HEK293 (cell line): ENCODE data around the gene TCF7L1.

ENCODE experiments used
- CTCF ChIA-PET: fragments of 350-600 bp; formaldehyde crosslinking; extraction: SDS; loops from one replicate; lab custom pipeline; 2021; ENCODE audit warnings: antibody characterized with exemption; lab: Yijun Ruan, JAX
- POLR2A ChIA-PET: fragments of 300-600 bp; formaldehyde crosslinking; extraction: SDS; loops from one replicate; lab custom pipeline; 2020; ENCODE audit warnings: antibody characterized with exemption, inconsistent platforms; lab: Yijun Ruan, JAX
- H3K27ac ChIP-seq: fragments of 200-500 bp; sonication (Bioruptor generic); 2 replicates; pipeline ENCODE4 v1.5.1; 2014; ENCODE audit warnings: low read depth, low read length, control low read depth, inconsistent platforms; ENCODE audit errors: extremely low read depth
- H3K36me3 ChIP-seq, 2 experiments: fragments of 200-500 bp in 1 of 2; sonication (Bioruptor generic) in 1 of 2; 1 replicate in 1 of 2; 2 replicates in 1 of 2; pipeline ENCODE4 v1.5.1; 2014 to 2017; ENCODE audit warnings: inconsistent platforms in 2 of 2, low read length in 2 of 2; ENCODE audit not compliant: control insufficient read depth in 2 of 2, insufficient read depth in 1 of 2
- H3K4me1 ChIP-seq: fragments of 200-500 bp; sonication (Bioruptor generic); 2 replicates; pipeline ENCODE4 v1.5.1; 2014; ENCODE audit warnings: mild to moderate bottlenecking, low read length, inconsistent platforms; ENCODE audit not compliant: control insufficient read depth, insufficient read depth
- H3K4me3 ChIP-seq: 2 replicates; pipeline ENCODE4 v1.5.1; 2011; ENCODE audit warnings: low read depth, mild to moderate bottlenecking, control low read depth, low read length, moderate library complexity
- H3K9me3 ChIP-seq: fragments of 200-500 bp; sonication (Bioruptor generic); 2 replicates; pipeline ENCODE4 v1.5.1; 2014; ENCODE audit warnings: low read depth, low read length, inconsistent platforms; ENCODE audit not compliant: control insufficient read depth, insufficient read depth
- GFI1B ChIP-seq: fragments of 450-650 bp; formaldehyde crosslinking; IDR thresholded peaks from 2 replicates; pipeline ENCODE4 v1.5.1; 2016; ENCODE audit warnings: missing biosample characterization, missing genetic modification characterization
- KLF16 ChIP-seq: fragments of 450-650 bp; formaldehyde crosslinking; IDR thresholded peaks from 2 replicates; pipeline ENCODE4 v1.5.1; 2017; ENCODE audit warnings: missing biosample characterization, missing genetic modification characterization
- ZBTB1 ChIP-seq: fragments of 450-650 bp; formaldehyde crosslinking; IDR thresholded peaks from 2 replicates; pipeline ENCODE4 v1.5.1; 2016; ENCODE audit warnings: missing biosample characterization, missing genetic modification characterization
- ZFHX2 ChIP-seq: fragments of 450-650 bp; formaldehyde crosslinking; conservative IDR thresholded peaks from 2 replicates; pipeline ENCODE4 v1.5.1; 2016; ENCODE audit warnings: missing biosample characterization, missing genetic modification characterization
- ZNF274 ChIP-seq, 2 experiments: fragments of 200-500 bp in 1 of 2; fragments of 450-650 bp in 1 of 2; sonication (Bioruptor generic) in 1 of 2; formaldehyde crosslinking in 1 of 2; IDR thresholded peaks; 2 replicates each; pipeline versions ENCODE4 v1.5.1 to v1.6.1; 2014 to 2016; ENCODE audit warnings: borderline replicate concordance in 1 of 2, inconsistent platforms in 1 of 2, low read length in 1 of 2, missing biosample characterization in 1 of 2, missing genetic modification characterization in 1 of 2
- ZNF302 ChIP-seq: fragments of 450-650 bp; formaldehyde crosslinking; IDR thresholded peaks from 2 replicates; pipeline ENCODE4 v1.5.1; 2016; ENCODE audit warnings: missing biosample characterization, missing genetic modification characterization, low read depth
- ZNF394 ChIP-seq: fragments of 450-650 bp; formaldehyde crosslinking; IDR thresholded peaks from 2 replicates; pipeline ENCODE4 v1.5.1; 2016; ENCODE audit warnings: missing biosample characterization, missing genetic modification characterization, mild to moderate bottlenecking, moderate library complexity, borderline replicate concordance
- ZNF600 ChIP-seq: fragments of 450-650 bp; formaldehyde crosslinking; IDR thresholded peaks from 2 replicates; pipeline ENCODE4 v1.5.1; 2016; ENCODE audit warnings: missing biosample characterization, missing genetic modification characterization
- ZNF626 ChIP-seq: fragments of 450-650 bp; sonication (Bioruptor Pico); formaldehyde crosslinking; IDR thresholded peaks from 2 replicates; pipeline ENCODE4 v1.5.1; 2018; ENCODE audit warnings: missing biosample characterization, missing genetic modification characterization, inconsistent platforms
- ZNF664 ChIP-seq: fragments of 450-650 bp; formaldehyde crosslinking; IDR thresholded peaks from 2 replicates; pipeline ENCODE4 v1.5.1; 2016; ENCODE audit warnings: missing biosample characterization, missing genetic modification characterization
- ZNF837 ChIP-seq: fragments of 450-650 bp; formaldehyde crosslinking; IDR thresholded peaks from 2 replicates; pipeline ENCODE4 v1.5.1; 2016; ENCODE audit warnings: missing biosample characterization, missing genetic modification characterization
- ZXDB ChIP-seq: fragments of 450-650 bp; formaldehyde crosslinking; IDR thresholded peaks from 2 replicates; pipeline ENCODE4 v1.5.1; 2016; ENCODE audit warnings: missing biosample characterization, missing genetic modification characterization
- TF ChIP-seq, protein P1 (sequence below): fragments of 450-650 bp; formaldehyde crosslinking; IDR thresholded peaks from 2 replicates; pipeline ENCODE4 v1.5.1; 2016; ENCODE audit warnings: missing biosample characterization, missing genetic modification characterization
- TF ChIP-seq, protein P2 (sequence below): fragments of 450-650 bp; formaldehyde crosslinking; IDR thresholded peaks from 2 replicates; pipeline ENCODE4 v1.5.1; 2016; ENCODE audit warnings: missing biosample characterization, missing genetic modification characterization
- TF ChIP-seq, protein P3 (sequence below): fragments of 450-650 bp; formaldehyde crosslinking; IDR thresholded peaks from 2 replicates; pipeline ENCODE4 v1.5.1; 2017; ENCODE audit warnings: missing biosample characterization, mild to moderate bottlenecking, missing genetic modification characterization, moderate library complexity
- TF ChIP-seq, protein P4 (sequence below): fragments of 450-650 bp; formaldehyde crosslinking; IDR thresholded peaks from 2 replicates; pipeline ENCODE4 v1.5.1; 2016; ENCODE audit warnings: missing biosample characterization, missing genetic modification characterization

The TCF7L1 gene

DNA sequence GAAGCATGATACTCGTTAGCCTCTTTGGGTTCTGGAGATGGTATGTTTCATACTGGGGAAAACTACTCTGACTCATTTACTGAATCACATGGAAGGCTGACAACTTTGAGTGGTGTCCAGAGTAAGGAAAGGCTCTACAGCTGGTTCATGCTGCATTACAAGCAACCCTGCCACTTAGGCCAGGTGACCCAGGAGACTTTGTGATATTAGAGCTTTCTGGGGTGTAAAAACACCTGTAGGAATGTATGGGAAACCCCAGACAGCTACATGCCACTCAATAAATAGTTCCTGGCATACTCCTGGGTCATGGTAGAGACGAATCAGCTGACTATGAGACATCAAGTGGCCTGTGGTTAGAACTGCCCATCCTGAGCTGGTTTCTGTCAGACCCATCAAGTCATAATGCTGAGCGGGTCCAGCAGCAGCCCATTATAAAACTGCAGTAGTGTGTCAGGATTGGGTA, 21.3 kb upstream of the TCF7L1 start:
- Histone ChIP-seq H3K4me1 (no peaks in the 10 kb centered on the region), H3K27ac (no peak overlapping the region), H3K36me3 (no peaks in the 10 kb centered on the region), H3K4me3 (no peak overlapping the region), H3K9me3 (no peaks in the 10 kb centered on the region)
- TF ChIP-seq, protein P1, sequence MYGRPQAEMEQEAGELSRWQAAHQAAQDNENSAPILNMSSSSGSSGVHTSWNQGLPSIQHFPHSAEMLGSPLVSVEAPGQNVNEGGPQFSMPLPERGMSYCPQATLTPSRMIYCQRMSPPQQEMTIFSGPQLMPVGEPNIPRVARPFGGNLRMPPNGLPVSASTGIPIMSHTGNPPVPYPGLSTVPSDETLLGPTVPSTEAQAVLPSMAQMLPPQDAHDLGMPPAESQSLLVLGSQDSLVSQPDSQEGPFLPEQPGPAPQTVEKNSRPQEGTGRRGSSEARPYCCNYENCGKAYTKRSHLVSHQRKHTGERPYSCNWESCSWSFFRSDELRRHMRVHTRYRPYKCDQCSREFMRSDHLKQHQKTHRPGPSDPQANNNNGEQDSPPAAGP: no peak
- no peak for TF ChIP-seq ZBTB1 (tag by site-specific recombination)
- TF ChIP-seq ZNF302 (tag by site-specific recombination): no peak
- no peak for TF ChIP-seq ZXDB (tag by site-specific recombination)
- TF ChIP-seq, protein P2, sequence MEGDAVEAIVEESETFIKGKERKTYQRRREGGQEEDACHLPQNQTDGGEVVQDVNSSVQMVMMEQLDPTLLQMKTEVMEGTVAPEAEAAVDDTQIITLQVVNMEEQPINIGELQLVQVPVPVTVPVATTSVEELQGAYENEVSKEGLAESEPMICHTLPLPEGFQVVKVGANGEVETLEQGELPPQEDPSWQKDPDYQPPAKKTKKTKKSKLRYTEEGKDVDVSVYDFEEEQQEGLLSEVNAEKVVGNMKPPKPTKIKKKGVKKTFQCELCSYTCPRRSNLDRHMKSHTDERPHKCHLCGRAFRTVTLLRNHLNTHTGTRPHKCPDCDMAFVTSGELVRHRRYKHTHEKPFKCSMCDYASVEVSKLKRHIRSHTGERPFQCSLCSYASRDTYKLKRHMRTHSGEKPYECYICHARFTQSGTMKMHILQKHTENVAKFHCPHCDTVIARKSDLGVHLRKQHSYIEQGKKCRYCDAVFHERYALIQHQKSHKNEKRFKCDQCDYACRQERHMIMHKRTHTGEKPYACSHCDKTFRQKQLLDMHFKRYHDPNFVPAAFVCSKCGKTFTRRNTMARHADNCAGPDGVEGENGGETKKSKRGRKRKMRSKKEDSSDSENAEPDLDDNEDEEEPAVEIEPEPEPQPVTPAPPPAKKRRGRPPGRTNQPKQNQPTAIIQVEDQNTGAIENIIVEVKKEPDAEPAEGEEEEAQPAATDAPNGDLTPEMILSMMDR (tag by site-specific recombination): no peak
- TF ChIP-seq, protein P3, sequence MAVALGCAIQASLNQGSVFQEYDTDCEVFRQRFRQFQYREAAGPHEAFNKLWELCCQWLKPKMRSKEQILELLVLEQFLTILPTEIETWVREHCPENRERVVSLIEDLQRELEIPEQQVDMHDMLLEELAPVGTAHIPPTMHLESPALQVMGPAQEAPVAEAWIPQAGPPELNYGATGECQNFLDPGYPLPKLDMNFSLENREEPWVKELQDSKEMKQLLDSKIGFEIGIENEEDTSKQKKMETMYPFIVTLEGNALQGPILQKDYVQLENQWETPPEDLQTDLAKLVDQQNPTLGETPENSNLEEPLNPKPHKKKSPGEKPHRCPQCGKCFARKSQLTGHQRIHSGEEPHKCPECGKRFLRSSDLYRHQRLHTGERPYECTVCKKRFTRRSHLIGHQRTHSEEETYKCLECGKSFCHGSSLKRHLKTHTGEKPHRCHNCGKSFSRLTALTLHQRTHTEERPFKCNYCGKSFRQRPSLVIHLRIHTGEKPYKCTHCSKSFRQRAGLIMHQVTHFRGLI (tag by site-specific recombination): no peak
- TF ChIP-seq GFI1B: no peak
- TF ChIP-seq ZNF274 (IDR thresholded peaks at IDR 0.05; ENCODE audit: low read length): no peak
- TF ChIP-seq ZNF274 (tag by site-specific recombination; IDR thresholded peaks at IDR 0.05; ENCODE audit: borderline replicate concordance): no peak
- TF ChIP-seq ZFHX2 (tag by site-specific recombination): no peak
- TF ChIP-seq, protein P4, sequence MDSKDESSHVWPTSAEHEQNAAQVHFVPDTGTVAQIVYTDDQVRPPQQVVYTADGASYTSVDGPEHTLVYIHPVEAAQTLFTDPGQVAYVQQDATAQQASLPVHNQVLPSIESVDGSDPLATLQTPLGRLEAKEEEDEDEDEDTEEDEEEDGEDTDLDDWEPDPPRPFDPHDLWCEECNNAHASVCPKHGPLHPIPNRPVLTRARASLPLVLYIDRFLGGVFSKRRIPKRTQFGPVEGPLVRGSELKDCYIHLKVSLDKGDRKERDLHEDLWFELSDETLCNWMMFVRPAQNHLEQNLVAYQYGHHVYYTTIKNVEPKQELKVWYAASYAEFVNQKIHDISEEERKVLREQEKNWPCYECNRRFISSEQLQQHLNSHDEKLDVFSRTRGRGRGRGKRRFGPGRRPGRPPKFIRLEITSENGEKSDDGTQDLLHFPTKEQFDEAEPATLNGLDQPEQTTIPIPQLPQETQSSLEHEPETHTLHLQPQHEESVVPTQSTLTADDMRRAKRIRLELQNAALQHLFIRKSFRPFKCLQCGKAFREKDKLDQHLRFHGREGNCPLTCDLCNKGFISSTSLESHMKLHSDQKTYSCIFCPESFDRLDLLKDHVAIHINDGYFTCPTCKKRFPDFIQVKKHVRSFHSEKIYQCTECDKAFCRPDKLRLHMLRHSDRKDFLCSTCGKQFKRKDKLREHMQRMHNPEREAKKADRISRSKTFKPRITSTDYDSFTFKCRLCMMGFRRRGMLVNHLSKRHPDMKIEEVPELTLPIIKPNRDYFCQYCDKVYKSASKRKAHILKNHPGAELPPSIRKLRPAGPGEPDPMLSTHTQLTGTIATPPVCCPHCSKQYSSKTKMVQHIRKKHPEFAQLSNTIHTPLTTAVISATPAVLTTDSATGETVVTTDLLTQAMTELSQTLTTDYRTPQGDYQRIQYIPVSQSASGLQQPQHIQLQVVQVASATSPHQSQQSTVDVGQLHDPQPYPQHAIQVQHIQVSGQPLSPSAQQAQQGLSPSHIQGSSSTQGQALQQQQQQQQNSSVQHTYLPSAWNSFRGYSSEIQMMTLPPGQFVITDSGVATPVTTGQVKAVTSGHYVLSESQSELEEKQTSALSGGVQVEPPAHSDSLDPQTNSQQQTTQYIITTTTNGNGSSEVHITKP (tag by site-specific recombination): no peak
- no peak for TF ChIP-seq ZNF626 (tag by site-specific recombination)
- no peak for TF ChIP-seq ZNF394 (tag by site-specific recombination)
- no peak for TF ChIP-seq ZNF664 (tag by site-specific recombination)
- TF ChIP-seq KLF16 (tag by site-specific recombination): no peak
- TF ChIP-seq ZNF837 (tag by site-specific recombination): no peak
- TF ChIP-seq ZNF600 (tag by site-specific recombination): no peak
- ChIA-PET POLR2A (interaction anchor here (0.6 kb wide), 1 partner anchor 94 kb away, joined by 4 read pairs; no protein-coding TSS in a partner anchor), CTCF (no interaction called here)
